Caco-2 (cell line): ENCODE measurements around the gene PDE9A. TPM values are rescaled to one million over a fixed set of nuclear protein-coding genes. Genes with fewer than 3 reads are reported as not detected.

Source experiments
- BruUV-seq: library from RNA; stranded (reverse); fragments of 400-500 nt; replicated peaks from 2 replicates; lab custom pipeline; 2021; lab: Mats Ljungman, UMichigan
- CTCF ChIA-PET: fragments of 300-600 bp; sonication (Branson Sonifier 250); formaldehyde crosslinking; loops from one replicate; lab custom pipeline; 2022; ENCODE audit warnings: antibody characterized with exemption; lab: Charles Lee
- POLR2A ChIA-PET: fragments of 300-600 bp; sonication (Branson Sonifier 250); formaldehyde crosslinking; loops from one replicate; lab custom pipeline; 2022; ENCODE audit warnings: antibody characterized with exemption; lab: Charles Lee
- DNase-seq, 2 experiments: peaks; one replicate each; pipeline versions ENCODE4 v3.0.0 to v3.0.0-alpha.2; 2020 to 2022
- H3K27me3 ChIP-seq: replicated peaks from 2 replicates; pipeline ENCODE4 v1.6.0; 2011; ENCODE audit warnings: low read length; ENCODE audit not compliant: control insufficient read depth, insufficient read depth
- H3K36me3 ChIP-seq: 2 replicates; pipeline ENCODE4 v1.5.1; 2011; ENCODE audit warnings: low read length; ENCODE audit not compliant: control insufficient read depth, insufficient read depth
- H3K4me1 ChIP-seq: fragments of 250-450 bp; sonication (Bioruptor Pico); 2 replicates; pipeline ENCODE4 v1.5.1; 2020; ENCODE audit warnings: mild to moderate bottlenecking
- H3K4me3 ChIP-seq: 2 replicates; pipeline ENCODE4 v1.5.1; 2011; ENCODE audit warnings: low read depth, mild to moderate bottlenecking, control low read depth, low read length
- H3K9me3 ChIP-seq: fragments of 250-450 bp; sonication (Bioruptor Pico); 2 replicates; pipeline ENCODE4 v1.5.1; 2020; ENCODE audit warnings: mild to moderate bottlenecking, moderate library complexity
- H3K27ac Mint-ChIP-seq: one replicate; pipeline ENCODE4 v1.8.0; 2022; ENCODE audit warnings: mixed read lengths; ENCODE audit not compliant: unreplicated experiment
- H3K27me3 Mint-ChIP-seq: one replicate; pipeline ENCODE4 v1.8.0; 2022; ENCODE audit warnings: mixed read lengths; ENCODE audit not compliant: insufficient read depth, unreplicated experiment
- H3K36me3 Mint-ChIP-seq: one replicate; pipeline ENCODE4 v1.8.0; 2022; ENCODE audit warnings: mild to moderate bottlenecking, mixed read lengths; ENCODE audit not compliant: insufficient read depth, unreplicated experiment
- H3K4me1 Mint-ChIP-seq: one replicate; pipeline ENCODE4 v1.8.0; 2022; ENCODE audit warnings: low read depth, mixed read lengths; ENCODE audit not compliant: unreplicated experiment
- H3K4me3 Mint-ChIP-seq: one replicate; pipeline ENCODE4 v1.8.0; 2022; ENCODE audit warnings: mild to moderate bottlenecking, moderate library complexity, mixed read lengths; ENCODE audit not compliant: unreplicated experiment
- H3K9me3 Mint-ChIP-seq: one replicate; pipeline ENCODE4 v1.8.0; 2022; ENCODE audit warnings: mixed read lengths; ENCODE audit not compliant: unreplicated experiment
- intact Hi-C: fragments of 100-400 bp; cut with micrococcal nuclease; formaldehyde crosslinking; loops from one replicate; pipeline ENCODE4 v1.10.0; 2022; ENCODE audit not compliant: unreplicated experiment
- total RNA-seq: library from RNA; stranded (reverse); gene quantifications from 2 replicates; pipeline ENCODE4 v1.2.3, GENCODE V29; 2022
- TF ChIP-seq, protein P1 (sequence below), 2 experiments: fragments of 200-600 bp in 1 of 2; IDR thresholded peaks; 1 replicate in 1 of 2; 2 replicates in 1 of 2; pipeline versions ENCODE4 v1.5.1 to v1.8.0; 2011 to 2022; ENCODE audit warnings: antibody characterized with exemption in 1 of 2, control low read depth in 1 of 2, inconsistent platforms in 1 of 2, low read depth in 1 of 2, low read length in 1 of 2, mild to moderate bottlenecking in 1 of 2, moderate library complexity in 1 of 2; ENCODE audit not compliant: insufficient read depth in 1 of 2, severe bottlenecking in 1 of 2, unreplicated experiment in 1 of 2

Gene PDE9A
- total RNA-seq, 1 experiment from 2014 or later, result 9.7 TPM

DNA sequence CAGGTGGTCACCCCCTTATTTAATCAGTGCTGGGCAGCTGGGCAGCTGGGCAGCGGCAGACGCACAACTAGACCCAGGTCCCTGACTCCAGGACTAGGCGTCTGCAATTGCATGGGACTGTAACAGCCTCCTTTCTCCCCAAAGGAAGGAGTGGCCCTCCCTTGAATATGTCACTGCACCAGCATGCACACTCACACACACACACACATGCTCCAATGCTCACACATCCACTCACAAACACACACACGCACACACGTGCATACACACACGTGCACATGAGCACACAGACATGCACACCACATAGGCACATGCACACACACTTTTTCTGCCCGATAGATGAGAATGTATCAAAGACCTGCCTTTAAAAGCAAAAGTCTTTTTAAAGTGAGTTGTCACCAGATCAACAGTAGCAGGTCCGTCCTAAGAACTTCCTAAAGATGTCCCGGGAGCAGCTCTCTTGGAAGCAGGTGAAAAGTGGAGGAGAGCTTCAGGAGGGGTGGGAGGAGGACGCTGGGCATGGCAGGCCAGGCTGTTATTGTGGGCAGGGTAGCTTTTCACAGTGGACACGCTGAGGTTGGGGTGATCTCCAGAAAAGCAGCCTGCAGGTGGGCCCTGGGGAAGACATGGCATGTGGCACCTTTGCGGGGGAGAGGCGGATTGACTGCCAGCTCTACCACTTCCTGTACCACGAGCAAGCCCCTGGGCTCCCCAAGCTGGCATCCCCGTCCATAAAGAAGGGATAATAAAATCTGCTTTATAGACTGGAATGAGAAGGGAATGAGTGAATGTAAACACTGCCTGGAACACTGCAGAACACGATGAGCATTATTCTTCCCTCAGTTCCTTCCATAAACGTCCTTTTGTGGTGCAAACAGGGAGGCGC lies 1.7 kb downstream of the PDE9A start:
- intact Hi-C loops, result no loop called here
- Histone ChIP-seq H3K4me3 (peak overlapping the region; percentile 82), H3K27me3 (no peaks in the 10 kb centered on the region), H3K4me1 (peaks cover 8% of the 10 kb centered on the region), H3K9me3 (no peaks in the 10 kb centered on the region), H3K36me3 (no peaks in the 10 kb centered on the region)
- Mint-ChIP-seq H3K4me1 (peaks cover 7% of the 10 kb centered on the region), H3K9me3 (no peaks in the 10 kb centered on the region), H3K36me3 (peaks cover 7% of the 10 kb centered on the region), H3K27ac (peak overlapping the region; percentile 39), H3K27me3 (no peaks in the 10 kb centered on the region), H3K4me3 (peak overlapping the region; percentile 70)
- ChIA-PET POLR2A (no interaction called here), CTCF (interaction anchor here (0.6 to 1.8 kb wide), 6 partner anchors 14 to 72 kb away, joined by 3 to 19 read pairs (median 4); no protein-coding TSS in a partner anchor)
- TF ChIP-seq, protein P1, sequence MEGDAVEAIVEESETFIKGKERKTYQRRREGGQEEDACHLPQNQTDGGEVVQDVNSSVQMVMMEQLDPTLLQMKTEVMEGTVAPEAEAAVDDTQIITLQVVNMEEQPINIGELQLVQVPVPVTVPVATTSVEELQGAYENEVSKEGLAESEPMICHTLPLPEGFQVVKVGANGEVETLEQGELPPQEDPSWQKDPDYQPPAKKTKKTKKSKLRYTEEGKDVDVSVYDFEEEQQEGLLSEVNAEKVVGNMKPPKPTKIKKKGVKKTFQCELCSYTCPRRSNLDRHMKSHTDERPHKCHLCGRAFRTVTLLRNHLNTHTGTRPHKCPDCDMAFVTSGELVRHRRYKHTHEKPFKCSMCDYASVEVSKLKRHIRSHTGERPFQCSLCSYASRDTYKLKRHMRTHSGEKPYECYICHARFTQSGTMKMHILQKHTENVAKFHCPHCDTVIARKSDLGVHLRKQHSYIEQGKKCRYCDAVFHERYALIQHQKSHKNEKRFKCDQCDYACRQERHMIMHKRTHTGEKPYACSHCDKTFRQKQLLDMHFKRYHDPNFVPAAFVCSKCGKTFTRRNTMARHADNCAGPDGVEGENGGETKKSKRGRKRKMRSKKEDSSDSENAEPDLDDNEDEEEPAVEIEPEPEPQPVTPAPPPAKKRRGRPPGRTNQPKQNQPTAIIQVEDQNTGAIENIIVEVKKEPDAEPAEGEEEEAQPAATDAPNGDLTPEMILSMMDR (IDR thresholded peaks at IDR 0.05; ENCODE audit: insufficient read depth in 1 of 2, low read depth in 1 of 2, low read length in 1 of 2, severe bottlenecking in 1 of 2, unreplicated experiment in 1 of 2), result no peak
- no TSS peak for BruUV-seq
- DNase-seq, result no peak

DNA sequence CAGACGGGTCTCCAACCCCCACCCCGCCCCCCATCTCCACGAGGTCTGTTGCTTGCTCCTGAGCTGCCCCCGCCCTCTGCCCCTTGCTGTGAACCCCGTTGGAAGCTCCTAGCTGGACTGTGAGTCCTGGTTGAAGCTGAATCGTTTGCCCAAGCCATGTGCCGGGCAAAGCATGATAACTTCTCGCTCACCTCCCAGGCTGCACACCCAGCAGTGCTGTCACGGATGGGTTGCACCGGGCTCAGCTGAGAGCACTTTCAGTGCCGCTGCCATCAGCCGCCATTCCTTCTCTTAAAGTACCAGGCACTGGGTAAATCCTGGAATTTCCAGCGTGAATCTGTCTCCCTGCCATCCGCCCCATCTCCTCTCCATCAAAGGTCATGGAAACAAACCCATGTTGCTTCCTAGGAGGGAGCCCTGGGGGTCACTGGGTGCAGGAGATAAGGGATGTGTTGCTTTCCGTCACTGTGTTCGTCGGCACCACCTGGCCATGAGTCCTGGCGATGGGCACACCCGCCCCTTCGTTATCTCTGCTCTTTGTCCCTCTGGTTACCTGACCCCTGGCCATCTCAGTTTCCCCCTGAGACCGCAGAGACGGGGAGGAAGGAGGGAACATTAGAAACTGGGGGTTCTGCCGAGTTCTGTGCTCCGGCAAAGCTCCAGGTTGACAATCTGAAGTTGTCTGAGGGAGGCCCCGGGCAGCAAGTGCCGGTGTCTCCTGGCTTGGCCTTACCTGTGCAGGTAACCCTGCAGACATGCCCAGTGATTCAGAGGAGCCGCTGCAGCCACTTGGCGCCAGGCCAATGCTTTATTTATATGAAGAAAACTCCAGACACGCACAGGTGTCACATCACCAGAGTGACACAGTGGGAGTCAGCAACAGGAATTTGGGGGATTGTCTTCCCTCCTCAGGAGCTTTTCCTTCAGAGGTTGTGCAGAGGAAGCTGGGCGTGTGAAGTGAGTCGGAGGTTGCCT lies 2.7 kb downstream of the PDE9A start:
- Histone ChIP-seq H3K4me3 (no peak overlapping the region), H3K36me3 (no peaks in the 10 kb centered on the region), H3K9me3 (no peaks in the 10 kb centered on the region), H3K27me3 (no peaks in the 10 kb centered on the region), H3K4me1 (peaks cover 8% of the 10 kb centered on the region)
- peaks cover 7% of the 10 kb centered on the region for H3K36me3 Mint-ChIP-seq
- H3K4me1 Mint-ChIP-seq, result peaks cover 7% of the 10 kb centered on the region
- TF ChIP-seq, protein P1 (IDR thresholded peaks at IDR 0.05; ENCODE audit: insufficient read depth in 1 of 2, low read depth in 1 of 2, low read length in 1 of 2, severe bottlenecking in 1 of 2, unreplicated experiment in 1 of 2), result no peak
- DNase-seq, result no peak
- intact Hi-C loops, result no loop called here
- no peak overlapping the region for H3K27ac Mint-ChIP-seq
- no peak overlapping the region for H3K4me3 Mint-ChIP-seq
- CTCF ChIA-PET, result no interaction called here
- POLR2A ChIA-PET, result no interaction called here
- H3K27me3 Mint-ChIP-seq, result no peaks in the 10 kb centered on the region
- BruUV-seq, result no TSS peak
- no peaks in the 10 kb centered on the region for H3K9me3 Mint-ChIP-seq

DNA sequence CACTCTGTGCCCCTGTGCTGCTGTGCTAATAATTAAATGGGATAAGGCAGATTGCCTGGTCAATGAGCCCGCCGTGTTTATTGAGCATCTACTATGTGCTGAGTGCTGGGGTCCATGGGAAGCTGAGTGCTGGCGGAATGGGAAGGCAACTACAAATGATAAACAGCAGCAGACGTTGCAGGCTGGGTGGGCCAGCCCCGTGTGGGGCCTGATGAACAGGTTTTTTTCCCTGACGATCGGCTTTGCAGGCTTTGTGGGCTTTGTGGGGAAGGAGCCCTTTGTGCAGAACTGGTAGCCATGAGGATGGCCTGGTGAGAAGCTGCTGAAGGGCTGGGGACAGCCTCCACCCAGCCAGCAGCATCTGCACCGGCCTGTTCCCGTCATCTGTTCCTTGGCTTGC lies 3.5 kb downstream of the PDE9A start:
- no peaks in the 10 kb centered on the region for H3K27me3 ChIP-seq
- Mint-ChIP-seq H3K27me3 (no peaks in the 10 kb centered on the region), H3K4me1 (peaks cover 7% of the 10 kb centered on the region), H3K27ac (no peak overlapping the region), H3K9me3 (no peaks in the 10 kb centered on the region), H3K36me3 (peaks cover 11% of the 10 kb centered on the region), H3K4me3 (no peak overlapping the region)
- peaks cover 8% of the 10 kb centered on the region for H3K4me1 ChIP-seq
- DNase-seq, result no peak
- intact Hi-C loops, result no loop called here
- ChIA-PET POLR2A (no interaction called here), CTCF (no interaction called here)
- H3K4me3 ChIP-seq, result no peak overlapping the region
- TF ChIP-seq, protein P1 (IDR thresholded peaks at IDR 0.05; ENCODE audit: insufficient read depth in 1 of 2, low read depth in 1 of 2, low read length in 1 of 2, severe bottlenecking in 1 of 2, unreplicated experiment in 1 of 2), result no peak
- H3K36me3 ChIP-seq, result no peaks in the 10 kb centered on the region
- no peaks in the 10 kb centered on the region for H3K9me3 ChIP-seq
- BruUV-seq, result no TSS peak
